22Rv1 (cell line): ENCODE data around the gene NSMCE3.

ENCODE experiments used
- ZFX ChIP-seq: fragments of 450-650 bp; IDR thresholded peaks from 2 replicates; pipeline ENCODE4 v1.6.1; 2017; ENCODE audit warnings: antibody characterized with exemption, borderline replicate concordance
- TF ChIP-seq, protein P1 (sequence below): fragments of 450-650 bp; IDR thresholded peaks from 2 replicates; pipeline ENCODE4 v1.5.1; 2017; ENCODE audit warnings: mild to moderate bottlenecking

DNA sequence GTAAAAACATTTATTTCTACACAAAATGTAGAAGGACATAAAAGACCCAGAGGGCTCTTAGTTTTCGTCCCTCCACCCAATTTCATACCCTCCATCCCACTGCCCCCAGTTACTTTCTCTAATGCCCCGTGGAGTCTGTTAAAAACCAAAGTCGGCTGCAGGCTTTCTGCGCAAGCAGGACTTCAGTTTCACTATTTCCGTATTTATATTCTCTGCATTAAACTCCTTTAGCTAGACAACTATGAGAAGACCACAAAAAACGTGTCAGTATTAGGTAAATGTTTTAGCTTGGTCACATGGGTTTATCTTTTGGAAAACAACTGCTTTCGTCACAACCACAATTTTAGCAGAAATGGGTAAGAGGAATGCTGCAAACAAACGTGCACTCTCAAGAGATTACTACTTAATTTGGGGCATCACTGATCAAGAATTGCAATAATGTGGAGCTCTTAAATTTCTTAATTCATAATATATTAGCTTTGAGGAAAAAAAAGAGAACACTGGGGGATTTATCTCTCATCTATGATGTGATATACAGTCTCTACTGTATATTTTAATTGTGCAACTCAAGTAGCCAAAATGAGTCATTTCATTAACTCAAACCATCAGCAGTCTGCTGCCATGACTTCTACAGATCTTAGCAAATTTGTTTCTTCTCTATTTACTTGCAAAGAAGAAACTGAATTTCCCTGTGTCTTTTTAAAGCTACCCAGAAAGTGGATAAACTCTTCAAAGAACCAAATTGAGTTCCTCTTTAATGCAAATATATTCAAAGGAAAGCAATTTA is 740 bp upstream of the NSMCE3 start:
- TF ChIP-seq, protein P1, sequence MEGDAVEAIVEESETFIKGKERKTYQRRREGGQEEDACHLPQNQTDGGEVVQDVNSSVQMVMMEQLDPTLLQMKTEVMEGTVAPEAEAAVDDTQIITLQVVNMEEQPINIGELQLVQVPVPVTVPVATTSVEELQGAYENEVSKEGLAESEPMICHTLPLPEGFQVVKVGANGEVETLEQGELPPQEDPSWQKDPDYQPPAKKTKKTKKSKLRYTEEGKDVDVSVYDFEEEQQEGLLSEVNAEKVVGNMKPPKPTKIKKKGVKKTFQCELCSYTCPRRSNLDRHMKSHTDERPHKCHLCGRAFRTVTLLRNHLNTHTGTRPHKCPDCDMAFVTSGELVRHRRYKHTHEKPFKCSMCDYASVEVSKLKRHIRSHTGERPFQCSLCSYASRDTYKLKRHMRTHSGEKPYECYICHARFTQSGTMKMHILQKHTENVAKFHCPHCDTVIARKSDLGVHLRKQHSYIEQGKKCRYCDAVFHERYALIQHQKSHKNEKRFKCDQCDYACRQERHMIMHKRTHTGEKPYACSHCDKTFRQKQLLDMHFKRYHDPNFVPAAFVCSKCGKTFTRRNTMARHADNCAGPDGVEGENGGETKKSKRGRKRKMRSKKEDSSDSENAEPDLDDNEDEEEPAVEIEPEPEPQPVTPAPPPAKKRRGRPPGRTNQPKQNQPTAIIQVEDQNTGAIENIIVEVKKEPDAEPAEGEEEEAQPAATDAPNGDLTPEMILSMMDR = no peak
- TF ChIP-seq ZFX = no peak
